DMS153 (cell line): ENCODE results near the gene MYOC.
"Not testable (repeated sequence)": the region's sequence is repeated elsewhere in the genome, so short reads cannot be mapped to it uniquely, and the experiment has no call there.

Experiments
- DNase-seq: peaks from one replicate; lab custom pipeline; 2025; lab: John Stamatoyannopoulos, UW

The MYOC gene

GRCh38 chr1:171606402-171606941, 46.0 kb downstream of the MYOC start:
- no peak for DNase-seq

- DNase-seq, result not testable (repeated sequence)
Observed at GRCh38 chr1:171603042-171603441, 49.4 kb downstream of the MYOC start.

GRCh38 chr1:171600862-171601261, 51.6 kb downstream of the MYOC start:
- DNase-seq, result no peak

- DNase-seq, result not testable (repeated sequence)
Observed at GRCh38 chr1:171600310-171600709, 52.2 kb downstream of the MYOC start.

- DNase-seq, result no peak
Observed at GRCh38 chr1:171597203-171597602, 55.3 kb downstream of the MYOC start.

GRCh38 chr1:171596705-171597104, 55.8 kb downstream of the MYOC start:
- no peak for DNase-seq

GRCh38 chr1:171596119-171596518, 56.4 kb downstream of the MYOC start:
- no peak for DNase-seq

GRCh38 chr1:171595324-171595723, 57.2 kb downstream of the MYOC start:
- DNase-seq, result no peak

GRCh38 chr1:171590022-171590421, 62.5 kb downstream of the MYOC start:
- DNase-seq, result no peak

GRCh38 chr1:171588230-171588629, 64.3 kb downstream of the MYOC start:
- no peak for DNase-seq

GRCh38 chr1:171585715-171586114, 66.8 kb downstream of the MYOC start:
- DNase-seq, result no peak
